AG04449 (cell line): ENCODE data around the gene SETBP1.

Experiments used
- CTCF ChIA-PET: fragments of 350-600 bp; formaldehyde crosslinking; extraction: SDS; loops from one replicate; lab custom pipeline; 2021; ENCODE audit warnings: antibody characterized with exemption; lab: Yijun Ruan, JAX
- POLR2A ChIA-PET: fragments of 400-600, 350-600 bp; formaldehyde crosslinking; extraction: SDS; loops from one replicate; lab custom pipeline; 2020; ENCODE audit warnings: antibody characterized with exemption, inconsistent platforms; lab: Yijun Ruan, JAX
- DNase-seq: peaks from one replicate; pipeline ENCODE4 v3.0.0-alpha.2; 2010; ENCODE audit warnings: low read depth, low spot score
- H3K4me3 ChIP-seq: 2 replicates; pipeline ENCODE4 v1.5.1; 2011; ENCODE audit warnings: low read depth, mild to moderate bottlenecking, control low read depth, low read length
- CTCF ChIP-seq: IDR thresholded peaks from one replicate; pipeline ENCODE4 v1.5.1; 2011; ENCODE audit warnings: mild to moderate bottlenecking, moderate library complexity, low read length, control low read depth, inconsistent platforms; ENCODE audit not compliant: insufficient read depth; ENCODE audit errors: missing control alignments

The SETBP1 gene

GRCh38 chr18:44680273-44681075, at the start of gene SETBP1:
Gene SETBP1, plus strand, starts transcription at chr18:44680888. Its CDS starts 20,459 bp downstream, at chr18:44701347.
- ChIA-PET CTCF (interaction anchor here (1.2 kb wide), 1 partner anchor 532 kb away, joined by 3 read pairs; no protein-coding TSS in a partner anchor), POLR2A (no interaction called here)
- no peak for DNase-seq

GRCh38 chr18:44632469-44633145, 48.1 kb upstream of the SETBP1 start:
- DNase-seq = no peak
- no peak overlapping the region for H3K4me3 ChIP-seq
- TF ChIP-seq CTCF = no peak
- ChIA-PET CTCF (interaction anchor here (0.7 kb wide), 1 partner anchor 242 kb away, joined by 3 read pairs; no protein-coding TSS in a partner anchor), POLR2A (no interaction called here)

More at GRCh38 chr18:44680273-44681075, at the start of gene SETBP1:
- H3K4me3 ChIP-seq = peak within 1 kb of the TSS; percentile 70
- TF ChIP-seq CTCF = no peak

GRCh38 chr18:44635546-44635945, 45.1 kb upstream of the SETBP1 start:
- DNase-seq = no peak
- ChIA-PET POLR2A (no interaction called here), CTCF (no interaction called here)
- no peak overlapping the region for H3K4me3 ChIP-seq
- TF ChIP-seq CTCF = no peak

- CTCF ChIA-PET = interaction anchor here (1.1 to 1.5 kb wide), 2 partner anchors 8 to 13 kb away, joined by 3 read pairs; no protein-coding TSS in a partner anchor
- POLR2A ChIA-PET = no interaction called here
- H3K4me3 ChIP-seq = no peak overlapping the region
- no peak for DNase-seq
- no peak for TF ChIP-seq CTCF
These were observed 44.4 kb upstream of the SETBP1 start for GRCh38 chr18:44636241-44636640.

GRCh38 chr18:44637210-44638033, 43.3 kb upstream of the SETBP1 start:
- TF ChIP-seq CTCF = no peak
- ChIA-PET POLR2A (no interaction called here), CTCF (interaction anchor here (1.1 to 1.5 kb wide), 2 partner anchors 9 to 12 kb away, joined by 3 read pairs; no protein-coding TSS in a partner anchor)
- no peak overlapping the region for H3K4me3 ChIP-seq
- no peak for DNase-seq
